ENCODE results near the gene ZFPL1. TPM values are rescaled to one million over a fixed set of nuclear protein-coding genes. Genes with fewer than 3 reads are reported as not detected.

The ZFPL1 gene
- total RNA-seq (10 to 100 TPM; 12.3 to 14.4 TPM), polyA plus RNA-seq (10 to 100 TPM; 18.1 to 19.2 TPM)

DNA sequence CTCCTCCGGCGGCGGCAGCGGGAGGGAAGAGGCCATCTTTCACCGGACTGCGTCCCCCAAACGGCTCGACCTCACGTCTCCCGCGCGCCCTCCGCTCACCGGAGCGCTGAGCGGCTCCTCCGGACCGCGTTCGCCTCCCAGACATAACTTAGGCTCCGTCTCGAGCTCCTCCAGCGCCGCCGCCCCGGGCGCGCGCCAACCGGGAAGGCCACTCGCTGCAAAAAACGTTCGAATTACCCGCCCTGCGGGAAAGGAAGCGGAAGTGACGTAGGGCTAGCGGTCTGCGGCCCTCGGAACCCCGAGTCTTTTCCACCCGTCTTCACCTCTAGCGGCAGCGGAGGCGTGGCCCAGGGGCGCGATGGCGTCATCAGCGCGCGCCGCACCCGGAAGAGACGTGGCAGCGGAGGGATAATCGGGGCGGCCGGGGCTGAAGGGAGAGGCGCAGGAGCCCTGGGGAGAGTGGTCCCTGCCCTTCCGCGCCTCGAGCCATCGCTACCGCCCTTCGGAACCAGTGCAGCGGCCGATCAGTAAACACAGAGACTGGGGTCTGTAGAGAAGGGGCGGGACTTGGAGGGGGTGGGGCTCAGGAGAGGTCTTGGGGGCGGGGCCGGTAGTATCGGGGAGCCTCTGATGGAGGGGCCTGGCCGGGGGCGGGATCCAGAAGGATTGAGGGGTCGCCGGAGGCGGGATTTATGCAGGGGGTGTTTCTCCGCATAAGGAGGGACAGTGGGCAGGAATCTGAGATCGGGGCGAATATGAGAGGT is at the start of gene ZFPL1, which contains the start of gene CDCA5:
TSS of gene ZFPL1 (plus strand) at position 389 of the 764 bp plus-strand sequence. CDS start 477 bp downstream, outside the sequence.
TSS of gene CDCA5 (minus strand) at position 207 of the 764 bp plus-strand sequence. CDS start at position 145, 62 bp downstream.
- H3K36me3 ChIP-seq (ENCODE audit: control insufficient read depth in 4 of 4, insufficient read depth in 3 of 4, low read depth in 1 of 4, low read length in 3 of 4): peaks cover 5 to 32% (median 10%) of the 10 kb centered on the region in 4 donors
- H3K27me3 ChIP-seq (ENCODE audit: control insufficient read depth in 4 of 4, insufficient read depth in 4 of 4, low read length in 3 of 4): no peaks in the 10 kb centered on the region
- H3K9ac ChIP-seq (ENCODE audit: low read depth in 1 of 2, low read length in 2 of 2): peak within 1 kb of the TSS; percentile 79 to 91
- peaks cover 10 to 23% (median 18%) of the 10 kb centered on the region in 4 donors for H3K4me1 ChIP-seq (ENCODE audit: control insufficient read depth in 4 of 4, insufficient read depth in 4 of 4, low read length in 3 of 4)
- TF ChIP-seq RXRA (IDR thresholded peaks at IDR 0.05) (peak; percentile 39 to 42), JUND (IDR thresholded peaks at IDR 0.05) (peak in 1 of 2 donors; percentile 41), HNF4G (IDR thresholded peaks at IDR 0.05) (no peak), TAF1 (conservative IDR thresholded peaks at IDR 0.05) (no peak), EGR1 (IDR thresholded peaks at IDR 0.05; ENCODE audit: low read depth in 2 of 2) (peak; percentile 55 to 90), HNF4A (conservative IDR thresholded peaks at IDR 0.05) (no peak), FOXA2 (IDR thresholded peaks at IDR 0.05) (no peak), FOXA1 (IDR thresholded peaks at IDR 0.05) (peak; percentile 21), GABPA (IDR thresholded peaks at IDR 0.05 in 1 of 2, conservative IDR thresholded peaks at IDR 0.05 in 1 of 2) (peak; percentile 93 to 99), RAD21 (IDR thresholded peaks at IDR 0.05) (peak in 1 of 2 donors; percentile 44), SP1 (IDR thresholded peaks at IDR 0.05) (peak; percentile 84), NR2F2 (IDR thresholded peaks at IDR 0.05) (peak; percentile 49), YY1 (IDR thresholded peaks at IDR 0.05) (peak; percentile 83)
- TF ChIP-seq, protein P1, sequence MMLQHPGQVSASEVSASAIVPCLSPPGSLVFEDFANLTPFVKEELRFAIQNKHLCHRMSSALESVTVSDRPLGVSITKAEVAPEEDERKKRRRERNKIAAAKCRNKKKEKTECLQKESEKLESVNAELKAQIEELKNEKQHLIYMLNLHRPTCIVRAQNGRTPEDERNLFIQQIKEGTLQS (IDR thresholded peaks at IDR 0.05): peak; percentile 44
- TF ChIP-seq, protein P2, sequence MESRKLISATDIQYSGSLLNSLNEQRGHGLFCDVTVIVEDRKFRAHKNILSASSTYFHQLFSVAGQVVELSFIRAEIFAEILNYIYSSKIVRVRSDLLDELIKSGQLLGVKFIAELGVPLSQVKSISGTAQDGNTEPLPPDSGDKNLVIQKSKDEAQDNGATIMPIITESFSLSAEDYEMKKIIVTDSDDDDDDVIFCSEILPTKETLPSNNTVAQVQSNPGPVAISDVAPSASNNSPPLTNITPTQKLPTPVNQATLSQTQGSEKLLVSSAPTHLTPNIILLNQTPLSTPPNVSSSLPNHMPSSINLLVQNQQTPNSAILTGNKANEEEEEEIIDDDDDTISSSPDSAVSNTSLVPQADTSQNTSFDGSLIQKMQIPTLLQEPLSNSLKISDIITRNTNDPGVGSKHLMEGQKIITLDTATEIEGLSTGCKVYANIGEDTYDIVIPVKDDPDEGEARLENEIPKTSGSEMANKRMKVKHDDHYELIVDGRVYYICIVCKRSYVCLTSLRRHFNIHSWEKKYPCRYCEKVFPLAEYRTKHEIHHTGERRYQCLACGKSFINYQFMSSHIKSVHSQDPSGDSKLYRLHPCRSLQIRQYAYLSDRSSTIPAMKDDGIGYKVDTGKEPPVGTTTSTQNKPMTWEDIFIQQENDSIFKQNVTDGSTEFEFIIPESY (IDR thresholded peaks at IDR 0.05): peak; percentile 81
- TF ChIP-seq, protein P3, sequence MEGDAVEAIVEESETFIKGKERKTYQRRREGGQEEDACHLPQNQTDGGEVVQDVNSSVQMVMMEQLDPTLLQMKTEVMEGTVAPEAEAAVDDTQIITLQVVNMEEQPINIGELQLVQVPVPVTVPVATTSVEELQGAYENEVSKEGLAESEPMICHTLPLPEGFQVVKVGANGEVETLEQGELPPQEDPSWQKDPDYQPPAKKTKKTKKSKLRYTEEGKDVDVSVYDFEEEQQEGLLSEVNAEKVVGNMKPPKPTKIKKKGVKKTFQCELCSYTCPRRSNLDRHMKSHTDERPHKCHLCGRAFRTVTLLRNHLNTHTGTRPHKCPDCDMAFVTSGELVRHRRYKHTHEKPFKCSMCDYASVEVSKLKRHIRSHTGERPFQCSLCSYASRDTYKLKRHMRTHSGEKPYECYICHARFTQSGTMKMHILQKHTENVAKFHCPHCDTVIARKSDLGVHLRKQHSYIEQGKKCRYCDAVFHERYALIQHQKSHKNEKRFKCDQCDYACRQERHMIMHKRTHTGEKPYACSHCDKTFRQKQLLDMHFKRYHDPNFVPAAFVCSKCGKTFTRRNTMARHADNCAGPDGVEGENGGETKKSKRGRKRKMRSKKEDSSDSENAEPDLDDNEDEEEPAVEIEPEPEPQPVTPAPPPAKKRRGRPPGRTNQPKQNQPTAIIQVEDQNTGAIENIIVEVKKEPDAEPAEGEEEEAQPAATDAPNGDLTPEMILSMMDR (IDR thresholded peaks at IDR 0.05; ENCODE audit: low read depth, low read length, missing input control): no peak
- TF ChIP-seq, protein P4, sequence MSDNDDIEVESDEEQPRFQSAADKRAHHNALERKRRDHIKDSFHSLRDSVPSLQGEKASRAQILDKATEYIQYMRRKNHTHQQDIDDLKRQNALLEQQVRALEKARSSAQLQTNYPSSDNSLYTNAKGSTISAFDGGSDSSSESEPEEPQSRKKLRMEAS (IDR thresholded peaks at IDR 0.05): no peak
- TF ChIP-seq, protein P5, sequence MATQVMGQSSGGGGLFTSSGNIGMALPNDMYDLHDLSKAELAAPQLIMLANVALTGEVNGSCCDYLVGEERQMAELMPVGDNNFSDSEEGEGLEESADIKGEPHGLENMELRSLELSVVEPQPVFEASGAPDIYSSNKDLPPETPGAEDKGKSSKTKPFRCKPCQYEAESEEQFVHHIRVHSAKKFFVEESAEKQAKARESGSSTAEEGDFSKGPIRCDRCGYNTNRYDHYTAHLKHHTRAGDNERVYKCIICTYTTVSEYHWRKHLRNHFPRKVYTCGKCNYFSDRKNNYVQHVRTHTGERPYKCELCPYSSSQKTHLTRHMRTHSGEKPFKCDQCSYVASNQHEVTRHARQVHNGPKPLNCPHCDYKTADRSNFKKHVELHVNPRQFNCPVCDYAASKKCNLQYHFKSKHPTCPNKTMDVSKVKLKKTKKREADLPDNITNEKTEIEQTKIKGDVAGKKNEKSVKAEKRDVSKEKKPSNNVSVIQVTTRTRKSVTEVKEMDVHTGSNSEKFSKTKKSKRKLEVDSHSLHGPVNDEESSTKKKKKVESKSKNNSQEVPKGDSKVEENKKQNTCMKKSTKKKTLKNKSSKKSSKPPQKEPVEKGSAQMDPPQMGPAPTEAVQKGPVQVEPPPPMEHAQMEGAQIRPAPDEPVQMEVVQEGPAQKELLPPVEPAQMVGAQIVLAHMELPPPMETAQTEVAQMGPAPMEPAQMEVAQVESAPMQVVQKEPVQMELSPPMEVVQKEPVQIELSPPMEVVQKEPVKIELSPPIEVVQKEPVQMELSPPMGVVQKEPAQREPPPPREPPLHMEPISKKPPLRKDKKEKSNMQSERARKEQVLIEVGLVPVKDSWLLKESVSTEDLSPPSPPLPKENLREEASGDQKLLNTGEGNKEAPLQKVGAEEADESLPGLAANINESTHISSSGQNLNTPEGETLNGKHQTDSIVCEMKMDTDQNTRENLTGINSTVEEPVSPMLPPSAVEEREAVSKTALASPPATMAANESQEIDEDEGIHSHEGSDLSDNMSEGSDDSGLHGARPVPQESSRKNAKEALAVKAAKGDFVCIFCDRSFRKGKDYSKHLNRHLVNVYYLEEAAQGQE (IDR thresholded peaks at IDR 0.05): peak; percentile 39
- H3K9me3 ChIP-seq (ENCODE audit: control insufficient read depth in 4 of 4, low read length in 3 of 4): no peaks in the 10 kb centered on the region
- under 1% methylated on average over 79 of the region's 79 CpGs for WGBS
- DNase-seq (ENCODE audit: low spot score): peak; percentile 96
- H3K4me3 ChIP-seq (ENCODE audit: low read depth in 1 of 3, low read length in 3 of 3): peak within 1 kb of the TSS; percentile 75 to 96 (median 80)
- H3K27ac ChIP-seq (ENCODE audit: low read depth in 1 of 2, low read length in 2 of 2): peak within 1 kb of the TSS; percentile 80 to 89
